ENCODE results near the gene SLC5A9.
"Not testable (repeated sequence)": the region's sequence is repeated elsewhere in the genome, so short reads cannot be mapped to it uniquely, and the experiment has no call there.

SLC5A9 gene

DNA sequence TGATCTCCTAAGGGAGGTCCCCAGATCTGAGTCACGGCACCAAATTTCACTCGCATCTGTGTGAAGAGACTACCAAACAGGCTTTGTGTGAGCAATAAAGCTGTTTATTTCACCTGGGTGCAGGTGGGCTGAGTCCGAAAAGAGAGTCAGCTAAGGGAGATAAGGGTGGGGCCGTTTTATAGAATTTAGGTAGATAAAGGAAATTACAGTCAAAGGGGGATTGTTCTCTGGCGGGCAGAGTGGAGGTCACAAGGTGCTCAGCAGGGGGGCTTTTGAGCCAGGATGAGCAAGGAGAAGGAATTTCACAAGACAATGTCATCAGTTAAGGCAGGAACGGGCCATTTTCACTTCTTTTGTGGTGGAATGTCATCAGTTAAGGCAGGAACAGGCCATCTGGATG lies 8.2 kb upstream of the SLC5A9 start:
- DNase-seq (ENCODE audit: low read depth in 2 of 2), result not testable (repeated sequence)

DNA sequence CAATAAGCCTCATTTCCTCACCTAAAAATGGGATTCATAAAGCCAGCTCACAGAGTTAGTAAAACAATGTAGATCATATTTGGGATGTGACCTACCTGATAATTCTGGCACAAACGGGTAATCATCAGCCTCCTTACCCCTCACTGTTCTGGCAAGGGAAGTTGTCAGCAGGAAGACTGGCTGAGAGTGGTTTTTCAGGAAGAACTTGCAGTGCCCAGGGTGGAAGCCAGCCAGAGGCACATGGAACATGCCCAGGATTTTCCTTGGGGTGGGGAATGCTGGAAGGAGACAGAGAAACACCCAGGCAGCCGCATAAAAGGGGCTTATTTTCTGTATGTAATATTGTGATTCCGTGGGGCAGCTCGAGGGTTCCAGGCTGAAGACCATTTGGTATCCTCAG lies 7.7 kb upstream of the SLC5A9 start:
- DNase-seq (ENCODE audit: low read depth in 2 of 2), result no peak

DNA sequence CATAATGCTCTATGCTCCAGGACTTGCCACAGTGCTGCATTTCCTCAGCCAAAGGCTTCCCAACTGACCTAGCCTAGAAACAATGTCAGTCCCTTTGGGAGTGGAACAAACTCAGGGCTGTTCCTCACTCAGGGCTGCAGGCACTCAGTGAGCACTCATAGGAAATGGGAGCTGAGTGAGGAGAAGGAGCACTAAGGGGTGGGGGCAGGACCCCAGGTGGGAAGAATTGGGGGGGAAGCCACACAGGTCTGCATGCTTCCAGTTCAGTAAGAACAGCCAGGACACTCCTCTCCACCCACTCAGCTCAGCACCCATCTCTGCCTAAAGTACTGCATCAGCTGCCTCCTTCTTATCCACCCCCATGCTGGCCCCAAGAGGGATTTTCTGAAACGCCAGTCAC lies 7.3 kb upstream of the SLC5A9 start:
- no peak for DNase-seq (ENCODE audit: low read depth in 2 of 2)

DNA sequence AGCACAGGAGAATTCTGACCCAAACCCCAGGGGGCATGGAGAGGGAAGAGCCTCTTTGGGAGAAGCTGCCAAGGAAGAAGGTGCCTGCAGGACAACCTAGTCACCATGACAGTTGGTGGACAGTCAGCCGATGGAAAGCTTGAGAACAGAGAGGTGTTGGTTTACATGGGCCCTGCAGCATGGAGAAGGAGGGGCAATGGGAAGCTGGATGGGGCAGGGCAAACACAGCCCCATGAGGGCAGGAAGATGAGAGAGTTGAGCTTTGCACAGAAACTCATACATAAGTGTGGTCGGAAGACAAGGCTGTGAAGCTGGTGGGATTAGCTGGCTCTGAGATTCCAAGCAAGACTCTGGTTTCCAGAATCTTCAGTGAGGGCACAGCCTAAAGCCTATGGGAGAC lies 6.6 kb upstream of the SLC5A9 start:
- DNase-seq (ENCODE audit: low read depth in 2 of 2), result no peak

DNA sequence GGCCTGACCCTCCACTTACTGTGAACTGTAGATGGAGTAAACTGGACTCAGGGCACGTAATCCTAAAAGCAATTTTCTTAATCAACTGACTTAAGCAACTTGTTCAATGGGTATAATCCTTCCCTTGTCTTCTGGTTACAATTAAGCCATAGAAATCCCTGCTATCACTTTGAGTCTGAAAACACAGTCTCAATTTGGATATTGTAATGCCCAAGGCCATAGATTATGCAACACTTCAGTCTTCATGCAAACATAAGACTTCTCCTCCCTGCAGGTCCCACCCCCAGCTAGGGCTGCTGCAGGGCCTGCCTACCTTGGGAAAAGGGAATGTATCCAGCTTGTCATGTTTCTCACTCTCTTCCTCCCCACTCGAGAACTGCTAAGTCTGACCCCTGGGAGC lies 6.2 kb upstream of the SLC5A9 start:
- no peak for DNase-seq (ENCODE audit: low read depth in 2 of 2)

DNA sequence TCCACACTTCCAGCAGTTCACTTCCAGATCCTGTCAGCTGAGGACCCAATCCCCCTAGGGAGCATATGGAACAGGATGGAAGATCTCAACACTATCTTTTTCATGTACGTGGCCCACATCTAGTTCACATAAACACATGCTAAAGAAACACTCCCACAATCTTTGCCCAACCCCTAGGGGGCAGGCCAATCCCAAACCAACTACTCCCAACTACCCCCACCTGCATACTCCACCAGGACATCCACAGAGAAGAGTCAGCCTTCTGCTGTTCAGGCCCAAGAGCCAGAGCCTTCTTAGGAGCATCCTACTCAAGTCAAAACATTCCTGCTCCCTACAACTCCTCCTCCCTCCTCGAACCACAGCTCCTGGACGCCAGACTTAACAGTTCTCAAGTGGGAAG lies 5.6 kb upstream of the SLC5A9 start:
- DNase-seq (ENCODE audit: low read depth in 2 of 2), result no peak

DNA sequence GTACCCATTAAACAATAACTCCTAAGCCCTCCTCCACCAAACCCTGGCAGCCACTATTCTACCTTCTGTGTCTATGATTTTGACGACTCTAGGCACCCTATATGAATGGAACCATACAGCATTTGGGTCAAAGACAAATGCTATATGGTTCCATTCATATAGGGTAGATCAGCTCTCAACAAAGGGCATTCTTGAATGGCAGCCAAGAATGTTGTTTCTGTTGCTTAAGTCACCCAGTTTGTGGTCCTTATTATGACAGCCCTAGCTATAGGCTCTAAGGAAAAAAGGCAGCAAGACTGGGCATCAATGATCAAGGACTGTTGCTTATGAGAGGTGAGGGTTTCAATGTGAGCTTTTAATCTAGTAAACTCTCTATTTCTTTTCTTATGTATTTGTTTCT lies 4.7 kb upstream of the SLC5A9 start:
- DNase-seq (ENCODE audit: low read depth in 2 of 2), result no peak

DNA sequence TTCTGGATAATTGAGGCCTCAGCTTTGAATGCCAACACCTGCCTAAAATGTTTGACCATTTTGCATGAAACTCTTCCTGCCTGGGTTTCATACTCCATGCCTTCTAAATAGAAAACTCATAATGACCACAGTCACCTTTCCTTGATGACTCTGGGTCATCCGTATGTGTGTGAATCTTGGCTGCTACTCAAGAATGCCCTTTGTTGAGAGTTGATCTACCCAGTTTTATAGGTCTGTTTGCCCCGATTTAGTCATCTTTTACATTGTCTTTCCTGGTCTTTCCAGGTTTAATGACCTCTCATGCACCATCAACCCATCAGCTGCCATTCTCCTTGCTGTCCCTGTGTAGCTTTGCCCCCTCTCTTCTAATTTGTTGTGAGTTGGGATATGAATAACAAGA lies 2.7 kb upstream of the SLC5A9 start:
- no peak for DNase-seq (ENCODE audit: low read depth in 2 of 2)

DNA sequence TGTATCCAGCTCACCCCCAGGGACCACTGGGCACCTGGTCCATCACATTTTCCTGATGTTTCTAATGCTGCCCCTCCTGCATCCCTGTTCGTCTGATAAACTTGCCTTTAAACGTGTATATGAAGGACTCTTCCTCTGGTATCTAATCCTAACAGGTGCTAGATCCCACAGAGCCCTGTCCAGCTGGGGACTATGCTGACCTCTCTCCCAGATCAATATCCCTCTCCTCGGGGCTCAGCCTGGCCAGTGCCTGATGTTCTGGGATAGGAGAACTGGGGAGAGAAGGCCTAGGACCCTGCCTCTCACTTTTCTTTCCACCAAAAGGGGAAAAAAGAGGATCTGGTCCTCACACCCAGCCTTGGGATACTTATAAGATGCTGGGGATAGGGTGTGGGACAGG lies 1.4 kb upstream of the SLC5A9 start:
- DNase-seq (ENCODE audit: low read depth in 2 of 2), result no peak

DNA sequence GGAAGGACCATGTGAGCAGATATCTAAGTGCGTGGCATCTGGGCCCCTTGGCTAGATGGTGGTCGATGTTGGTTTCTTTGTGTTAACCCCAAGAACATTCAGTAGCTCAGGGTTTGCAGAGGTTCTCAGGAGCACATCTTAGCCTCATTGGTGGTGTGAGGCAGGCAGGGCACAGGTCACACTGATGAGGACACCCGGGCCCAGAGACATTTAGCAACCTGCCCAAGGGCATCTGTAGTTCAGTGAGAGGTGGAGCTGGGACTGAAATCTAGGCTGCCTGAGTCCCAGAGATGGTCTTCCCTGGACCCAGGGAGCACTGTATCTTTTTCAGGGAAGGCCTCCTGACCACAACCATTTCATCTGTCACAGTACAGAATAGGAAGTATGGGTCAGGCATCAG lies 859 bp upstream of the SLC5A9 start:
- no peak for DNase-seq (ENCODE audit: low read depth in 2 of 2)

DNA sequence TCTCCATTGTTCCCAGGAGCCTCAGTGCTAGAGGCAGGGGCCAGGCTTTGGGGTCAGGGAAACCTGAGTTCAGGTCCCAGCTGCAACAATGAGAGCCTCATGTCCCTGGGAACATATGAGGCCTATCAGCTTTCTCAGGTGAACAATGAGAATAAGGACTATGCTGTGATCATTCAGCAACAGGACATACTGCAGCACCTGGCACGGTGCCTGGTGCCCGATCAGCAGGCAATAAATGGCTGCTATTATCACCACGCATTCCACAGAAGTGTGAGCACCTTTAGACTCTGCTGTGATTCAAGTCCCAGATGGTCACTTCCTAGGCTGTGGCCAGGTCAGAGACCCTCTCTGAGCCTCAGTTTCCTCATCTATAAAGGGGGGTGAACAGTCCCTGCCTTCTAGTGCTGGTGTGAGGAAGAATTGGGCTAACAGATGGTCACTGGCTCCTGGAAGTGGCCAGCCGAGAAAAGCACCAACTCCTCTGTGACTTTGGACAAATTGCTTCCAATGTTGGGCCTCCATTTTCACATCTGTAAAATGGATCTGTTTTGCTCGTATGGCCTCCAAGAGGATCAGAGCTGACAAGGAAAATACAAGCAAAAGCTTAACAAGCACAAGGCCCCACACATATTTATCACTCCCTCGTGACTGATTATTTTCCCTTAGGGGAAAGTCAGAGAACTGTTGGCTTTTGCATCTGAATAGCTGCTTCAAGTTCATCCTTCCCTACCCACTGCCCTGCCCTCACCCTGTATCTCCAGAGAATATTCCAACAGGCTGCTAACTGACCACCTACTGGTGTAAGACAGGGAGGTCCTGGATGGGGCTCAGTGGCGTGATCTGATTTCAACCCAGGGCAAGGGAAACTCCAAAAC lies 1.1 kb downstream of the SLC5A9 start:
- no peak for DNase-seq (ENCODE audit: low read depth in 2 of 2)

DNA sequence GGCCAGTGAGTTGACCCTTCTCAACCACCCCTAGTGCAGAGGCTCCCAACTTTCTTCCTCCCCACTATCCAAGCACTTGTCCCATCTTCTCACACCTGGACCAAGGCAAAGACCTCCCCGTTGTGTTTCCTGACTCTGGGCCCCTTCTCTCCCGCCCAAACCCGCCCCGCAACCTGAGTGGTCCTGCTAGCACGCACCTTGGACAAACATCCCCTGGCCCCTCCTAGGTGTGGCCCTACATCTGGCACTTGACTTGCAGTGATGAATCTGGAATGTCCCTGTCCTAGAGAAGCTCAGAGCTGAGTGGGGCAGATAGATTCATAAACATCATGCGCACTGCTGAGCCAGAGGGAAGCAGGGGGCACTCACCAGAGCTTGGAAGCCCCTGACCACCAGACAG lies 2.3 kb downstream of the SLC5A9 start:
- no peak for DNase-seq (ENCODE audit: low read depth in 2 of 2)

DNA sequence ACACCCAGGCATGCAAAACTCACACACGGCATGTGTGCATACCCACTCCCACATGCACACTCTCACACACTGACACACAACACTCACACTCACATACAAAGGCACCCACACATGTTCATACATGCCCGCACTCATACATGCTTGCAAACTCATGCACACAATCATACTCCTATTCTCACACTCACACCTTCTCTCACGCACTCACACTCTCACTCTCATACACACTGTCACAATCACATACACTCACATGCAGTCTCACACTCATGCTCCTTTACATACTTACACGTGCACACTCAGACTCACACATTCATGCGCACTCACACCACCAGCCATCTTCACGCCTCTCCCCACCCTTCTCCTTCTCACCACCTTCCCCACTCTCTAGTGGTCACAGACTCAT lies 3.1 kb downstream of the SLC5A9 start:
- no peak for DNase-seq (ENCODE audit: low read depth in 2 of 2)

DNA sequence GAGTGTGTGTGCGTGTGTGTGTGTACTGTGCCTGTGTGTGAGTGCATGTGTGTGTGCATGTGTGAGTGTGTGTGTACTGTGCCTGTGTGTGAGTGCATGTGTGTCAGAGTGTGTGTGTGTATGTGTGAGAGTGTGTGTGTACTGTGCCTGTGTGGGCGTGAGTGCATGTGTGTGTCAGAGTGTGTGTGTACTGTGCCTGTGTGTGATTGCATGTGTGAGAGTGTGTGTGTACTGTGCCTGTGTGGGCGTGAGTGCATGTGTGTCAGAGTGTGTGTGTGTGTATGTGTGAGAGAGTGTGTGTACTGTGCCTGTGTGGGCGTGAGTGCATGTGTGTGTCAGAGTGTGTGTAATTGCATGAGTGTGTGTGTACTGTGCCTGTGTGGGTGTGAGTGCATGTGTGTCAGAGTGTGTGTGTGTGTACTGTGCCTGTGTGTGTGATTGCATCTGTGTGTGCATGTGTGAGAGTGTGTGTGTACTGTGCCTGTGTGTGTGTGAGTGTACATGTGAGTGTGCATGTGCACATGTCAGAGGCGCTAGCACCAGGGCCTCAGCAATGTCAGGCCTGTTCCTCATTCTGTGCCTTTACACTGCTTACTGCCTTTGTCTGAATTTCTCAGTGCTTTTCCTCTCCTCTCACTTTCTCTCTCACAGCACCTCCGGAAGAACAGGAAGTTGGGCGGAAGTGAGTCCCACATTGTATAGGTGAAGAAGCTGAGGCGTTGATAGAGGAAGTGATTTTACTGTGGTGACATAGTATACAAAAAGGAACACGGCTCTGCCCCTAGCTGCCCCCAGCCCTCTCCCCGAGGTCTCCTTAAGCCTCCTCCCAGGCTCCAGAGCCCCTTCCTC lies 4.9 kb downstream of the SLC5A9 start:
- DNase-seq (ENCODE audit: low read depth in 2 of 2), result no peak

DNA sequence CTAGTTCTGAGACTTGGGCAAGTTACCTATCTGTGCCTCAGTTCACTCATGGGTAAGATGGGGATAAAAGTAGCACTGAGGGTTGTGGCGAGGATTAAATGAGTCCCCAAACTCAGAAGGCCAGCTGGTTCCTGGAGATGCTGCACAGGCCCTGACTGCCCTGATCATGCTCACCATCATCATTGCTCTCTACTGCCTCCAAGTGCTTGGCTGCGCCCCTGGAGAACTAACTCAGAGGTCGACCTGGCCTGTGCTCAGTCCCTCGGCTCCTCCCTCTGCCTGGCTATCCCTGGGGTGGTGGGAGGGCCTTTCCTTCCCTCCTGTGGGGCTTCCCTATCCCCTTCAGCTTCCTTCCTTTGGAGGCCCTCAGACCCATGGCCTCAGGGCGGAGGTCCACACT lies 5.6 kb downstream of the SLC5A9 start:
- no peak for DNase-seq (ENCODE audit: low read depth in 2 of 2)

DNA sequence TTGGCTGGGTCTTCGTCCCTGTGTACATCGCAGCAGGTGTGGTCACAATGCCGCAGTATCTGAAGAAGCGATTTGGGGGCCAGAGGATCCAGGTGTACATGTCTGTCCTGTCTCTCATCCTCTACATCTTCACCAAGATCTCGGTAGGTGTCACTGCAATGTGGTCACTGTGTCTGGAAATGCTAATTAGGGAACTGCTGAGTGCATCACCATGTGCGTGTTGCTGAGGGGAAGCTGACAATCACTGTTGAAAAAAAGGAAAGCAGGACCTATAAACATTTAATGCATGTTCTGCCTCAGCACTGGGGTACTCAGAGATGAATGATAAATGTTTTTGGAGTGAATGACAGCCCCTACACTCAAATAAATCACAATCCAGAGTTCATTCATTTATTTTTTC lies 6.8 kb downstream of the SLC5A9 start:
- no peak for DNase-seq (ENCODE audit: low read depth in 2 of 2)

DNA sequence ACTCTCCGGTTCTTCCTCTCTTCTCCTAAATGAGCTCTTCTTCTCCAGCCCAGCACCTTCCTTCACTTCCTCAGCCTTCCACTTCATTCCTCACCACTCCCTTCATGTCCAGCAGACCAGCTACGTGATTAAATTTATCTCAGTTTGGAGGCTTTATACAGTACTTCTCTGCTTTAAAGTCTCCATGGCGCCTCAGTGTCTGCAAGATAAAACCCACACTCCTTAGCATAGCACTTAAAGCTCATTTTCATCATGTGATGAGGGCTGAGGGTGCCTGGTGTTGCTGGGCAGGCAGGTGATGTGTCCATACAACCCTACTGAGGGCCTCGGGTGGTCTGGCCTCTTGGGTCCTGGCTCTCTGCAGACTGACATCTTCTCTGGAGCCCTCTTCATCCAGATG lies 7.7 kb downstream of the SLC5A9 start:
- DNase-seq (ENCODE audit: low read depth in 2 of 2), result no peak

DNA sequence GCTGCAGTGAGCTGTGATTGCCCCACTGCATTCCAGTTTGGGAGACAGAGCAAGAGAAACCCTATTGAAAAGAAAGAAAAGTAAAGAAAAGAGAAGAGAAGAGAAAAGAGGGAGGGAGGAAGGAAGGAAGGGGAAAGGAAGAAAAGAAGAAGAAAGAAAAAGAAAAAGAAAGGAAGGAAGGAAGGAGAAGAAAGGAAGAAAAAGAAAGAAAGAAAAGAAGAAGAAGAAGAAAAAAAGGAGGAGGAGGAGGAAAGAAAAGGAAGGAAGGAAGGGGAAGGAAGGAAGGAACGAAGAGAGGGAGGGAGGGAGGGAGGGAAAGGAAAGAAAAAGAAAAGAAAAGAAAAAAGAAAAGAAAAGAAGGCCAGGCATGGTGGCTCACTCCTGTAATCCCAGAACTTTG lies 10.2 kb downstream of the SLC5A9 start:
- DNase-seq (ENCODE audit: low read depth in 2 of 2), result no peak

DNA sequence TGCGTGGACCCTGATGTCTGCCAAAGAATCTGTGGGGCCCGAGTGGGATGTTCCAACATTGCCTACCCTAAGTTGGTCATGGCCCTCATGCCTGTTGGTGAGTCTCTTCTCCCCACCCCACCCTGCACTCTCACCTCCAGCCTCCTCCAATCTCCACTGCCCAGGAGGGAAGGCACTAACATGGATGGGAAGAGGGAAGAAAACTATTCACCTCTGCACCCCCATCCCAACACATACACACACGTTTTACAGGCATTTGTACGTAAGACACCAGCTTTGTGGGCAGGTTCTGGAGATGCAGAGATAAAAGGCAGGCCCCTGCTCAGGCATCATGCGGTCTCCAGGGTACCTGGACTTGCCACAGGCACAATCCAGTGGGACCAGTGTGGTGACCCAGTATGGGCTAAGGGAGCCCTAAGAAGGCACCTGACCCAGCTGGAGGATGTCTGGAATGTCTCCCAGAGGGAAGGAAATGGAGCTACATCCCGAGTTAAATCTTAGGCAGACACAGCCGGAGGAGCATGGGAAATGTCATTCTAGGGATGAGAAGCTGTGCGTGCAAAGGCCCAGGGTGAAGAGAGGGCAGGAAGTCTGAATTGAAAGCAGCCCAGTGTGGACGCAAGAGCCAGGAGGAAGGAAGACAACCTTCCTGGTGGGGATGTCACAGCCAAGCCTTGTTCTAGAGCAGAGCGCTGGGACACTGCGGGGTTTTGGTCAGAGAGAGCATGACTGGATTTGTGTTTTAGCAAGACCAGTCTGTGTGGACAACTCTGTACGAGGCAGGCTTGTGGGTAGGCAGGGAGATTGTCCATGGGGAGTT lies 11.4 kb downstream of the SLC5A9 start:
- DNase-seq (ENCODE audit: low read depth in 2 of 2), result no peak

DNA sequence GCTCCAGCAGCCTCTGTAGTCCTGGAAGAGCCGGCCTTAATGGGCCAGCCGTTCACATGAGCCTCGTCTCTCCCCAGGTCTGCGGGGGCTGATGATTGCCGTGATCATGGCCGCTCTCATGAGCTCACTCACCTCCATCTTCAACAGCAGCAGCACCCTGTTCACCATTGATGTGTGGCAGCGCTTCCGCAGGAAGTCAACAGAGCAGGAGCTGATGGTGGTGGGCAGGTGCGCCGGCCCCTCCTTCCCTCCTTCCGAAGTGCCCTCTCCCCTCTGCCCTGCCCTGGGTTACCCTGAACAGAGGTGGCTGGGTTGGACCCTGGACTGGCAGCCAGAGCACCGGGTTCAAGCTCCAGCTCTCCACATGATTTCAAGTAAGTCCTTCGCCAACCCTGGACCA lies 13.1 kb downstream of the SLC5A9 start:
- no peak for DNase-seq (ENCODE audit: low read depth in 2 of 2)

DNA sequence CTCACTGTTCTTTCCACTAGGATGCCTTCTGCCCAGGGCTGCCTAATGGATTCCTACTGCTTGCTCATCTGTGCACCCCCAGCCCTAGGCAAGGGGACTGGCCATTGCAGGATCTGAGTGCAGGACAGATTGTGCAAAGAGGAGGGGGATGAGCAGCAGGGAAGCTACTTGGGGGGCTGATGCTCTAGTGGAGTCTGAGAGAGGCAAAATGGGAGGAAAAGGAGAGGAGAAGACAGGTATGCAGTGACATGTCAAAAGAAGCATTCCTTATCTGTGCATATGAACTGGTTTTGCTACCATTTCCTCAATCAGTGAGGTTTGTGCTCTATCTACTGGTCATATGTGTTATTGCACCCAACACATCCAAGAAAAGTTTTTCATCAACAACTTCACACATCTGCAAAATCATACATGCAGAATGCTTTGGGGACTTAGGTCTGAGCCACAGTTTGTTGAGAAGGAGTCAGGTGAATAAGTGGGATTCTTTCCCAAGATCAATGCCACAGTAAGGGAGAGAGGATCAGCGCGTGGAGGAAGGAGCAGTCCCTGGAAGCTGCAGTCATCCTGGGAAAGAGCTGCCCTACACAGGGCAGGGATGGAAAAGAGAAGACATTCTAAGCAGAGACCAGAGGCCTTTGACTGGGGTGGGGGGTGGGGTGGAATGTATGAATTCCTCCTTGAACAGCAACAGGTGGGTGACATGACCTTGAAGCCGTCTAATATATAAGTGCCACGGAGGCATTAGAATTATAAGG lies 14.4 kb downstream of the SLC5A9 start:
- no peak for DNase-seq (ENCODE audit: low read depth in 2 of 2)
